B cell (primary cell): ENCODE results near the gene RAB6A. TPM values are rescaled to one million over a fixed set of nuclear protein-coding genes. Genes with fewer than 3 reads are reported as not detected.

Experiments
- ATAC-seq: fragments of 200-7000 bp; cut with Tn5 transposase; one replicate; pipeline ENCODE4 v1.10.0; 2021; ENCODE audit warnings: low read depth, mild to moderate bottlenecking, moderate number of reproducible peaks, moderate library complexity
- CTCF ChIA-PET: fragments of 350-600 bp; sonication (Branson Sonifier 250); formaldehyde crosslinking; loops from one replicate; lab custom pipeline; 2021; ENCODE audit warnings: antibody characterized with exemption, inconsistent platforms; lab: Charles Lee
- POLR2A ChIA-PET: fragments of 350-600 bp; sonication (Branson Sonifier 250); formaldehyde crosslinking; loops from one replicate; lab custom pipeline; 2021; ENCODE audit warnings: antibody characterized with exemption; lab: Charles Lee
- DNase-seq: peaks from one replicate; pipeline ENCODE4 v3.0.0; 2013
- H2AFZ ChIP-seq: 2 replicates; pipeline ENCODE4 v1.6.1; 2012; ENCODE audit warnings: mild to moderate bottlenecking, low read depth, low read length; ENCODE audit not compliant: insufficient read depth, poor library complexity, severe bottlenecking
- H3K27ac ChIP-seq, 2 donors: 1 replicate in 1 of 2; 2 replicates in 1 of 2; pipeline ENCODE4 v1.5.1; 2012 to 2013; ENCODE audit warnings: low read length in 2 of 2, mild to moderate bottlenecking in 2 of 2, moderate library complexity in 1 of 2
- H3K27me3 ChIP-seq, 4 experiments: fragments of 200-600 bp in 1 of 4; sonication (generic) in 1 of 4; replicated peaks in 1 of 4; 1 replicate in 2 of 4; 2 replicates in 2 of 4; pipeline versions ENCODE4 v1.6.1 to v1.7.0; 2013 to 2016; ENCODE audit warnings: low read length in 3 of 4, mild to moderate bottlenecking in 2 of 4, mixed read lengths in 1 of 4, moderate library complexity in 1 of 4; ENCODE audit not compliant: insufficient read depth in 4 of 4, control insufficient read depth in 3 of 4; ENCODE audit errors: control extremely low read depth in 1 of 4
- H3K36me3 ChIP-seq, 2 experiments: replicated peaks in 1 of 2; 1 replicate in 1 of 2; 2 replicates in 1 of 2; pipeline versions ENCODE4 v1.6.1 to v1.7.1; 2013; ENCODE audit warnings: low read length in 1 of 2; ENCODE audit not compliant: insufficient read depth in 2 of 2, control insufficient read depth in 1 of 2; ENCODE audit errors: control extremely low read depth in 1 of 2, extremely low read depth in 1 of 2
- H3K4me1 ChIP-seq, 2 donors: fragments of 200-600 bp in 1 of 2; sonication (generic) in 1 of 2; 1 replicate in 1 of 2; 2 replicates in 1 of 2; pipeline versions ENCODE4 v1.5.1 to v1.6.1; 2013 to 2017; ENCODE audit warnings: low read length in 2 of 2; ENCODE audit not compliant: control insufficient read depth in 2 of 2, insufficient read depth in 2 of 2
- H3K4me2 ChIP-seq: replicated peaks from 2 replicates; pipeline ENCODE3; 2012; ENCODE audit warnings: mild to moderate bottlenecking, low read depth, low read length; ENCODE audit not compliant: poor library complexity, severe bottlenecking
- H3K4me3 ChIP-seq, 5 experiments: fragments of 200-600 bp in 1 of 5; sonication (generic) in 1 of 5; 1 replicate in 3 of 5; 2 replicates in 2 of 5; pipeline versions ENCODE4 v1.5.1 to v1.7.0; 2011 to 2016; ENCODE audit warnings: low read length in 4 of 5, mild to moderate bottlenecking in 4 of 5, low read depth in 2 of 5, control low read depth in 1 of 5, moderate library complexity in 1 of 5; ENCODE audit not compliant: insufficient read depth in 1 of 5; ENCODE audit errors: control extremely low read depth in 1 of 5, extremely low read depth in 1 of 5
- H3K79me2 ChIP-seq: fragments of 200-600 bp; sonication (generic); one replicate; pipeline ENCODE4 v1.6.0; 2016; ENCODE audit warnings: low read length; ENCODE audit not compliant: control insufficient read depth, insufficient read depth
- H3K9ac ChIP-seq: fragments of 200-600 bp; sonication (generic); 2 replicates; pipeline ENCODE4 v1.6.1; 2017; ENCODE audit warnings: mild to moderate bottlenecking, low read length, moderate library complexity
- H3K9me3 ChIP-seq, 3 donors: one replicate each; pipeline versions ENCODE4 v1.6.1 to v1.7.1; 2013; ENCODE audit warnings: low read length in 2 of 3; ENCODE audit not compliant: control insufficient read depth in 2 of 3, insufficient read depth in 1 of 3; ENCODE audit errors: control extremely low read depth in 1 of 3
- H4K20me1 ChIP-seq: 2 replicates; pipeline ENCODE4 v1.6.0; 2012; ENCODE audit warnings: mild to moderate bottlenecking, low read length; ENCODE audit not compliant: insufficient read depth, control insufficient read depth, poor library complexity, severe bottlenecking
- H3K27ac Mint-ChIP-seq: one replicate; pipeline ENCODE4 v1.8.0; 2021; ENCODE audit warnings: mixed read lengths
- H3K27me3 Mint-ChIP-seq: one replicate; pipeline ENCODE4 v1.8.0; 2021; ENCODE audit warnings: mixed read lengths
- H3K4me1 Mint-ChIP-seq: one replicate; pipeline ENCODE4 v1.8.0; 2021; ENCODE audit warnings: mixed read lengths
- H3K4me3 Mint-ChIP-seq: one replicate; pipeline ENCODE4 v1.8.0; 2021; ENCODE audit warnings: mixed read lengths
- H3K9me3 Mint-ChIP-seq: one replicate; pipeline ENCODE4 v1.8.0; 2022; ENCODE audit warnings: mixed read lengths; ENCODE audit not compliant: insufficient read depth
- EZH2 ChIP-seq: IDR thresholded peaks from 2 replicates; pipeline ENCODE4 v1.6.1; 2012; ENCODE audit warnings: borderline replicate concordance, low read depth, mild to moderate bottlenecking, moderate library complexity, low read length; ENCODE audit not compliant: insufficient read depth, poor library complexity, severe bottlenecking
- WGBS: methylation state at CpG from one replicate; pipeline ENCODE4 v1.1.5; 2013; ENCODE audit warnings: missing lambda C conversion rate; ENCODE audit not compliant: insufficient coverage; 5-methylcytosine and 5-hydroxymethylcytosine counted together
- intact Hi-C: fragments of 100-400 bp; cut with micrococcal nuclease; formaldehyde crosslinking; loops from one replicate; pipeline ENCODE4 v1.10.0; 2022
- polyA plus RNA-seq: library from polyadenylated mRNA; depleted of rRNA; stranded (reverse); fragments of >200 nt; gene quantifications from 2 replicates; pipeline ENCODE4 v1.2.3, GENCODE V29; 2012
- total RNA-seq, 2 donors: library from RNA; stranded (reverse); fragments of 120-200 nt in 1 of 2; gene quantifications; 1 replicate in 1 of 2; 2 replicates in 1 of 2; pipeline versions ENCODE4 v1.2.3 to v1.2.4, GENCODE V29; 2013 to 2022
- TF ChIP-seq, protein P1 (sequence below): fragments of 200-600 bp; IDR thresholded peaks from one replicate; pipeline ENCODE4 v1.8.0; 2022; ENCODE audit warnings: antibody characterized with exemption, mild to moderate bottlenecking

RAB6A gene
- total and polyA plus RNA-seq, 2 donors (not counting 1 experiment from before 2014, with no cell fraction given), result 17.2 to 70.5 TPM

DNA sequence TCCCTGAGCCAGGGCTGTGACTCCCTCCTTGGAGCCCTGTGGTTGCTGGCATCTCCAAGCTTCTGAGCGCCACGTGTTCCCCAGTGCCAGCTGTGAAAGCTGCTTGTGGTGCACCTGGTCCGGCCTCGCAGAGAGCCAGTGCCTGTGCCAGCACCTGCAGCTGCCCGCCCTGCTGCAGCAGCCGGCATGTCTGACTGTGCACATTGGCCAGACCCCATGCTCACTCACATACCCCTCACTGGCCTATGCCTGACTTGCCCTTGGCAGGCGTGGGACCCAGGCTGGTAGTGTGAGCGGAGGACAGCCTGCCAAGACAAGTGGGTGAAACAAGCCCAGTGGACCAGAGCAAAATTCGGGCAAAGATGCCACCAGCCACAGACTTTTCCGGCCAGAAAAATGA, 36.6 kb upstream of the RAB6A start:
- ChIA-PET CTCF (interaction anchor here (0.5 kb wide), 1 partner anchor 1571 kb away, joined by 5 read pairs; no protein-coding TSS in a partner anchor), POLR2A (interaction anchor here (0.6 kb wide), 1 partner anchor 9 kb away, joined by 4 read pairs; no protein-coding TSS in a partner anchor)
- Histone ChIP-seq H3K79me2 (peaks cover 50% of the 10 kb centered on the region), H3K4me2 (no peak overlapping the region), H3K4me3 (no peak overlapping the region), H3K27ac (no peak overlapping the region), H4K20me1 (peaks cover 18% of the 10 kb centered on the region), H3K9ac (no peak overlapping the region), H3K36me3 (peaks cover 0 to 5% of the 10 kb centered on the region in 2 experiments), H3K27me3 (no peaks in the 10 kb centered on the region), H2AFZ (no peak overlapping the region), H3K9me3 (no peaks in the 10 kb centered on the region), H3K4me1 (no peaks in the 10 kb centered on the region)
- ATAC-seq (no peak), DNase-seq (no peak)
- Mint-ChIP-seq H3K4me1 (peaks cover 3% of the 10 kb centered on the region), H3K4me3 (no peak overlapping the region), H3K9me3 (no peaks in the 10 kb centered on the region), H3K27me3 (no peaks in the 10 kb centered on the region), H3K27ac (no peak overlapping the region)
- intact Hi-C loops, result no loop called here
- no peak for TF ChIP-seq EZH2
- TF ChIP-seq, protein P1, sequence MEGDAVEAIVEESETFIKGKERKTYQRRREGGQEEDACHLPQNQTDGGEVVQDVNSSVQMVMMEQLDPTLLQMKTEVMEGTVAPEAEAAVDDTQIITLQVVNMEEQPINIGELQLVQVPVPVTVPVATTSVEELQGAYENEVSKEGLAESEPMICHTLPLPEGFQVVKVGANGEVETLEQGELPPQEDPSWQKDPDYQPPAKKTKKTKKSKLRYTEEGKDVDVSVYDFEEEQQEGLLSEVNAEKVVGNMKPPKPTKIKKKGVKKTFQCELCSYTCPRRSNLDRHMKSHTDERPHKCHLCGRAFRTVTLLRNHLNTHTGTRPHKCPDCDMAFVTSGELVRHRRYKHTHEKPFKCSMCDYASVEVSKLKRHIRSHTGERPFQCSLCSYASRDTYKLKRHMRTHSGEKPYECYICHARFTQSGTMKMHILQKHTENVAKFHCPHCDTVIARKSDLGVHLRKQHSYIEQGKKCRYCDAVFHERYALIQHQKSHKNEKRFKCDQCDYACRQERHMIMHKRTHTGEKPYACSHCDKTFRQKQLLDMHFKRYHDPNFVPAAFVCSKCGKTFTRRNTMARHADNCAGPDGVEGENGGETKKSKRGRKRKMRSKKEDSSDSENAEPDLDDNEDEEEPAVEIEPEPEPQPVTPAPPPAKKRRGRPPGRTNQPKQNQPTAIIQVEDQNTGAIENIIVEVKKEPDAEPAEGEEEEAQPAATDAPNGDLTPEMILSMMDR, result no peak
- WGBS, result 98% methylated on average over 10 of the region's 10 CpGs

DNA sequence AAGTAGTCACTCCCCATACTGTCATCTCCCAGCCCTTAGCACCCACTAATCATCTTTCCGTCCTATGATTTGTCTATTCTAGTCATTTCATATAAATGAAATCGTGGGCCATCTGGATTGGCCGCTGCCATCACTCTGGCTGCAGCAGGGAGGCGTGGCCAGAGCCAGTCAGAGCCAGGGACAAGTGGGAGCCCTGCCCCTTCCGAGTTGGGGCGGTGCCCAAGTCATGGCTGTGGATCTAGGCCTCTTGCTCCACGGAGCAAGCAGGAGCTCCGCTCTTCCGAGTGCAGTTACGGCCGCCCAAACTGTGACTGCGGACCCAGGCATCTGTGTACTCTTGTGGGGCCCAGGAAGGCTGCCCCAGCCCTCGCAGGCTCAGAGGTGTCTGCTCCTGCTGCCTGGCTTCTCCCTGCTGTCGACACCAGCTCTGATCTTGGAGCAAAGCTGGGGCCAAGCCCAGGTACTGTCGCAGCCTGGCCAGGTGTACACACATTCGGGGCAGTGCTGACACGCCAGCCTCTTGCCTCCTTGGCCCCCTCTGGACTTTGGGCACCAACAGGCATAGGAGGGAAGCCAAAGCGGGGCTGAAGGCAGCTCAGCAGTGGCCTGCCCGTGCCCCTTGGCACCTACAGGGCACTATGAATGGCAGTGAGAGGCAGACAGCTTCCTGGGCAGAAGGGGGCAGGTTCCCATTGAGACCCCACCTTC, 35.2 kb upstream of the RAB6A start:
- ChIA-PET POLR2A (no interaction called here), CTCF (no interaction called here)
- H3K4me3 ChIP-seq, result no peak overlapping the region
- no peaks in the 10 kb centered on the region for H3K27me3 ChIP-seq
- no peaks in the 10 kb centered on the region for H3K9me3 Mint-ChIP-seq
- H4K20me1 ChIP-seq, result peaks cover 18% of the 10 kb centered on the region
- peaks cover 3% of the 10 kb centered on the region for H3K4me1 Mint-ChIP-seq
- H2AFZ ChIP-seq, result no peak overlapping the region
- no peak overlapping the region for H3K4me3 Mint-ChIP-seq
- no peak overlapping the region for H3K27ac ChIP-seq
- H3K4me2 ChIP-seq, result no peak overlapping the region
- DNase-seq, result no peak
- no peak for TF ChIP-seq EZH2
- TF ChIP-seq, protein P1, result no peak
- peaks cover 64% of the 10 kb centered on the region for H3K79me2 ChIP-seq
- no peak overlapping the region for H3K27ac Mint-ChIP-seq
- H3K9me3 ChIP-seq, result no peaks in the 10 kb centered on the region
- intact Hi-C loops, result no loop called here
- peaks cover 0 to 9% of the 10 kb centered on the region in 2 experiments for H3K36me3 ChIP-seq
- no peaks in the 10 kb centered on the region for H3K4me1 ChIP-seq
- H3K27me3 Mint-ChIP-seq, result no peaks in the 10 kb centered on the region
- no peak overlapping the region for H3K9ac ChIP-seq
- ATAC-seq, result no peak
- 98% methylated on average over 19 of the region's 19 CpGs for WGBS
